Measurements from ENCODE around the gene SMPDL3B.

GRCh38 chr1:27980216-27980845 is 45.5 kb downstream of the SMPDL3B start:
- TF ChIP-seq CTCF (IDR thresholded peaks at IDR 0.05) = no peak
- TF ChIP-seq POLR2A (IDR thresholded peaks at IDR 0.05) = no peak

Data from Peyer's patch (tissue), 4 donors.